ENCODE results near the gene ATP8A1.

Gene ATP8A1

GRCh38 chr4:42646999-42647541 is 9.8 kb downstream of the ATP8A1 start:
- DNase-seq, result no peak

GRCh38 chr4:42646013-42646784 is 10.7 kb downstream of the ATP8A1 start:
- no peak for DNase-seq

GRCh38 chr4:42644897-42645296 is 12.0 kb downstream of the ATP8A1 start:
- no peak for DNase-seq

- DNase-seq, result peak; percentile 31 to 46
Observed at GRCh38 chr4:42643685-42644084, 13.2 kb downstream of the ATP8A1 start.

- DNase-seq, result no peak
Observed at GRCh38 chr4:42642845-42643615, 13.9 kb downstream of the ATP8A1 start.

GRCh38 chr4:42642101-42642797 is 14.7 kb downstream of the ATP8A1 start:
- no peak for DNase-seq

GRCh38 chr4:42641656-42642055 is 15.2 kb downstream of the ATP8A1 start:
- no peak for DNase-seq

GRCh38 chr4:42641161-42641560 is 15.7 kb downstream of the ATP8A1 start:
- DNase-seq, result no peak

- DNase-seq, result no peak
Observed at GRCh38 chr4:42640613-42641012, 16.3 kb downstream of the ATP8A1 start.

- DNase-seq, result no peak
Observed at GRCh38 chr4:42638993-42639392, 17.9 kb downstream of the ATP8A1 start.

GRCh38 chr4:42638321-42638720 is 18.6 kb downstream of the ATP8A1 start:
- DNase-seq, result no peak

GRCh38 chr4:42637867-42638266 is 19.0 kb downstream of the ATP8A1 start:
- no peak for DNase-seq

- no peak for DNase-seq
Observed at GRCh38 chr4:42637104-42637503, 19.8 kb downstream of the ATP8A1 start.

- DNase-seq, result no peak
Observed at GRCh38 chr4:42636645-42636949, 20.3 kb downstream of the ATP8A1 start.

GRCh38 chr4:42633605-42634388 is 23.1 kb downstream of the ATP8A1 start:
- DNase-seq, result no peak

GRCh38 chr4:42632653-42633382 is 24.1 kb downstream of the ATP8A1 start:
- no peak for DNase-seq

- no peak for DNase-seq
Observed at GRCh38 chr4:42630908-42631307, 26.0 kb downstream of the ATP8A1 start.

- DNase-seq, result no peak
Observed at GRCh38 chr4:42628740-42629139, 28.2 kb downstream of the ATP8A1 start.

GRCh38 chr4:42627885-42628646 is 28.8 kb downstream of the ATP8A1 start:
- peak; percentile 55 to 77 for DNase-seq

GRCh38 chr4:42626629-42627146 is 30.2 kb downstream of the ATP8A1 start:
- DNase-seq, result no peak

- DNase-seq, result no peak
Observed at GRCh38 chr4:42625329-42625728, 31.6 kb downstream of the ATP8A1 start.

Data from CD4-positive, alpha-beta T cell treated with Interferon alpha-2 for 1 hour (primary cell).